ENCODE results near the gene RRN3. TPM values are rescaled to one million over a fixed set of nuclear protein-coding genes. Genes with fewer than 3 reads are reported as not detected.
A peak's percentile ranks its signal among the peaks of the same experiment; 100 is the strongest.
"Not testable (repeated sequence)": the region's sequence is repeated elsewhere in the genome, so short reads cannot be mapped to it uniquely, and the experiment has no call there.

RRN3 gene
- total RNA-seq, 2 experiments from 2014 or later = 29.6 to 32.4 TPM

DNA sequence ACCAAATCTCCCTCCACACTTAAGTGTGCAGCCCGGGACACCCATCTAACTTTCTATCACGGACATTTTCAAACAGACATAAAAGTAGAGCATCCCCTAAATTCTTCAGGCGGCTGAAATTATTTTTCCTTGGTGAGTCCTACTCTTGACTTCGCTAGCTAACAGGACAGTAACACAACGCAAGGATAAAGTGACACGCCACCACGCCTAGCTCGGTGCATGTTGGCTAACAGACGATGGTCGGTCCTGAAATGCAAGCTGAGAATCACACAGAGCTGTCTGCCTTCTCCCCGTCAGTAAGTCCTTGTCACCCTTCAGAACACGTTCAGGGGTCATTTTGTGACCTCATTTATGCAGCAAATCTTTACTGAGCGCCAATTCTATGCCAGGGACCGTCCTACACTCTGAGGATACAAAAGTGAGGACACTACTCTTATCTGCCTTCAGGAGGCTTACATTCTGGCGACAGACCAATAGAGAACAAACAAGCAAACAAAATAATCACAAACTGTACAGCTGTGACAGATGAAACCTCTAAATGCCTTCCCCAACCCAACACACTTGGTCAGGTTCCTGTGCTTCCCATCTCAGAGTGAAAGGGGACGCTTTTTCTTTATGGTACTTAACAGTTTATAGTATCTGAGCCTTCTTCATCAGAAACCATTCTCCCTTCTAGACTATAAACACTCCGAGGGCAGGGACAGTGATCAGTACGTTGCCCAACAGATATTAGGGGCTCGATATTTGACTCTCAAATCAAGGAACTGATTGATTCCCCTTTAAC is 39.5 kb downstream of the RRN3 start:
- CTCF ChIA-PET = no interaction called here
- H3K9me3 Mint-ChIP-seq = no peaks in the 10 kb centered on the region
- no peak for DNase-seq
- H3K36me3 Mint-ChIP-seq (ENCODE audit: low read depth) = peaks cover 7% of the 10 kb centered on the region
- peak overlapping the region; percentile 82 for H3K4me3 Mint-ChIP-seq
- no peaks in the 10 kb centered on the region for H3K27me3 Mint-ChIP-seq (ENCODE audit: low read depth)
- H3K27ac Mint-ChIP-seq = no peak overlapping the region
- intact Hi-C loops (cut with micrococcal nuclease) = loop anchor here (5.0 kb wide), 1 partner anchor 42 kb away; no protein-coding TSS in a partner anchor
- peaks cover 19% of the 10 kb centered on the region for H3K4me1 Mint-ChIP-seq (ENCODE audit: low read depth)

DNA sequence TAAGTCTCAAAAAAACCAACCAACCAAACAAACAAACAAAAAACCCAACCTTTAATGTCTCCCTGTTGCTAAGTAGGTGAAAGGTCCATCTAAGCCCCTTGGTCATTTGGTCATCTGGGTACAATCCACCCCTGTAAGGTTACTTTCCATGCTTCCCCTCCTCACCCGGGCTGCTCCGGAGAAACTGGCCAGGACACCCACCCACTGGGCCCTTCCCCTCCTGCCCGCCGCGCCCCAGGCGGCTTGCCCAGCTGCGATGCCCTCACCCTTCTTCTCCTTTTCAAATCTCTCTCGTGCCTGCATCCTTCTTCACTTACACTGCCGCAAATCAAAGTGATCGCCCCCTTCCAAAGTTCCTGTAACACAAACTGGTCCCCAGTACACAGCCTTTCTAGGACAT is 40.2 kb downstream of the RRN3 start:
- intact Hi-C loops (cut with micrococcal nuclease) = no loop called here
- CTCF ChIA-PET = no interaction called here
- H3K27ac Mint-ChIP-seq = no peak overlapping the region
- H3K36me3 Mint-ChIP-seq (ENCODE audit: low read depth) = peaks cover 1% of the 10 kb centered on the region
- no peaks in the 10 kb centered on the region for H3K27me3 Mint-ChIP-seq (ENCODE audit: low read depth)
- H3K4me1 Mint-ChIP-seq (ENCODE audit: low read depth) = peaks cover 20% of the 10 kb centered on the region
- no peaks in the 10 kb centered on the region for H3K9me3 Mint-ChIP-seq
- H3K4me3 Mint-ChIP-seq = no peak overlapping the region
- no peak for DNase-seq

DNA sequence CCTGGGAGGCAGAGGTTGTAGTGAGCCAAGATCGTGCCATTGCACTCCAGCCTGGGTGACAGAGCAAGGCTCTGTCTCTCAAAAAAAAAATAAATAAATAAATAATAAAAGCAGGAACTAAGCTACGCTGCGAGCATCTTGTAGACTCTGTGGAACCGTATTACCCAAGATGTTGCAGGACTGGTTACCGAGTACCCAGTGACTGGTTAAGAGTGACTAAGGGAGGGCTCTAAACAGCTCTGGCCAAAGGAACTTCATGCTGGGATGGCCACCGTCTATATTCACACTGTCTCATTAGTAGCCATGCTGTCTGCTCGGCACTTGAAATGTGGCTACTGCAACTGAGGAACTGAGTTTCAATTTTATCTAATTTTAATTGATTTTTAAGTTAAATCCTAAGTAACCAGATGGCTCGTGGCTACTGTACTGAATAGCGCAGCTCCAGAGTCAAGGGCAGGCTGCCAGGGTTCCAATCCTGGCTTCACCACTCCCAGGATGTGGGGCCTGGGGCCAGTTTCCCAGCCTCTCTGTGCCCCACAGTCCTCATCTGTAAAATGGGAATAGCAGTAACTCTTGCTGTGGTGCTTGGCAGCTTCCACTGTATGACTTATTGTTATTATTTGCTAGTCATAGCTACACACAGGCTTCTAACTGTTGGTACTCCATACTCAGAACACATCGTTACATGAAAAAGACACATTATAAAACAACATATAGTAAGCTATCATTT is 41.2 kb downstream of the RRN3 start:
- CTCF ChIA-PET = no interaction called here
- intact Hi-C loops (cut with micrococcal nuclease) = no loop called here
- H3K27ac Mint-ChIP-seq = no peak overlapping the region

DNA sequence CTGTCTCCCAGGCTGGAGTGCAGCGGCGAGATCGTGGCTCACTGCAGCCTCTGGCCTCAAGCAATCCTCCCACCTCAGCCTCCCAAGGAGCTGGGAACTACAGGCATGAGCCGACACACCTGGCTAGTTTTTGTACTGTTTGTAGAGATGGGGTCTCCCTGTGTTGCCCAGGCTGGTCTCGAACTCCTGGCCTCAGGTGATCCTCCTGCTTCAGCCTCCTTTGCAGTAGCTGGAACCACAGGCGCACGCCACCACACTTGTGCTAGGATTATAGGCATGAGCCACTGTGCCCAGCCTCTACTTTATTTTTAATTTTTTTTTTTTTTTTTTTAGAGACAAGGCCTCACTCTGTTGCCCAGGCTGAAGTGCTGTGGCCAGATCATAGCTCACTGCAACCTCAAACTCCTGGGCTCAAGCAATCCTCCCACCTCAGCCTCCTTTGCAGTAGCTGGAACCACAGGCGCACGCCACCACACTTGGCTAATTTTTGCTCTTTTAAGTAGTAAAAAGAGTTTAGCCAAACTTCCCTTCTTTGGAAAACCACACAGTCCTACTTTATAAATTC is 42.6 kb downstream of the RRN3 start:
- Mint-ChIP-seq H3K4me3 (no peak overlapping the region), H3K36me3 (ENCODE audit: low read depth) (peaks cover 3% of the 10 kb centered on the region), H3K4me1 (ENCODE audit: low read depth) (peaks cover 20% of the 10 kb centered on the region), H3K27ac (no peak overlapping the region), H3K27me3 (ENCODE audit: low read depth) (no peaks in the 10 kb centered on the region), H3K9me3 (no peaks in the 10 kb centered on the region)
- DNase-seq = no peak
- CTCF ChIA-PET = no interaction called here
- intact Hi-C loops (cut with micrococcal nuclease) = no loop called here

More for the DNA sequence above, 41.2 kb downstream of the RRN3 start:
- Mint-ChIP-seq H3K27me3 (ENCODE audit: low read depth) (no peaks in the 10 kb centered on the region), H3K9me3 (no peaks in the 10 kb centered on the region), H3K4me3 (no peak overlapping the region), H3K4me1 (ENCODE audit: low read depth) (peaks cover 20% of the 10 kb centered on the region), H3K36me3 (ENCODE audit: low read depth) (no peaks in the 10 kb centered on the region)
- DNase-seq = no peak

DNA sequence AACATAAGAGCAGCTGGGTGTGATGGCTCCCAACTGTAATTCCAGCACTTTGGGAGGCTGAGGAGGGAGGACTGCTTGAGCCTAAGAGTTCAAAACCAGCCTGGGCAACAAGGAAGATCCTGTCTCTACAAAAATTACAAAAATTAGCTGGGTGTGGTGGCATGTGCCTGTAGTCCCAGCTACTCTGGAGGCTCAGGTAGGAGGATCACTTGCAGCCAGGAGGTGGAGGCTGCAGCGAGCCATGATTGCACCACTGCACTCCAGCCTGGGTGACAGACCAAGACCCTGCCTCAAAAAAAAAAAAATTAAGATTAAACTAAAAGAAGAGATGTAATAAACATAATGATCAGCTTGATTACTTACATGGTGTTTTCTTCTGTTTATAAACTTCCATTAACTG is 43.6 kb downstream of the RRN3 start:
- H3K27me3 Mint-ChIP-seq (ENCODE audit: low read depth); H3K36me3 Mint-ChIP-seq (ENCODE audit: low read depth); H3K27ac Mint-ChIP-seq; H3K4me3 Mint-ChIP-seq; CTCF ChIA-PET; intact Hi-C loops (cut with micrococcal nuclease); DNase-seq; H3K9me3 Mint-ChIP-seq: not testable (repeated sequence)
- H3K4me1 Mint-ChIP-seq (ENCODE audit: low read depth) = peaks cover 18% of the 10 kb centered on the region

DNA sequence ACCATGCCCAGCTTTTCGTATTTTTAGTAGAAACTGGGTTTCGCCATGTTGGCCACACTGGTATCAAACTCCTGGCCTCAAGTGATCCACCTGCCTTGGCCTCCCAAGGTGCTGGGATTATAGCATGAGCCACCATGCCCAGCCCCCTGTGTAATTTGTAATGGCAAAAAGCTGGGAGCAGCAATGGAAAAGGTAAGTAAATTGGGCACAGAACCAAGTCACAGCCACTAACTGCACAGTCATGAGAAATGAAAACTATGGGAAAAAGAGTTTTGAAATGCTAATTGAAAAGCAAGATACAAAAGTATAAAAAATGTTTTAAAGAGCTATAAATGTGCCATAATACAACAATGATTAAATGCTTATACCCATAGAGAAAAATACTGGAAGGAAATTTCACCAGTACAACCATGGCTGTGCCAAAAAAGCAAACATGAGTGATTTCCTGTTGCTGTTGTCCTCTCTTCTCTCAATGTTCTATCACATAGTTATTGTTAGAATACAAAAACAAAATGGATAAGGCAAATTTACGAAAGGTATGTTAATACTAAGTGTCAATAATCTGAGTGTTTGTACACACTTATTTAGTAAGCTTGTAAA is 44.4 kb downstream of the RRN3 start:
- Mint-ChIP-seq H3K9me3 (no peaks in the 10 kb centered on the region), H3K27ac (no peak overlapping the region), H3K4me3 (no peak overlapping the region), H3K36me3 (ENCODE audit: low read depth) (peaks cover 3% of the 10 kb centered on the region), H3K27me3 (ENCODE audit: low read depth) (no peaks in the 10 kb centered on the region), H3K4me1 (ENCODE audit: low read depth) (peaks cover 14% of the 10 kb centered on the region)
- DNase-seq = no peak
- intact Hi-C loops (cut with micrococcal nuclease) = no loop called here
- CTCF ChIA-PET = no interaction called here

DNA sequence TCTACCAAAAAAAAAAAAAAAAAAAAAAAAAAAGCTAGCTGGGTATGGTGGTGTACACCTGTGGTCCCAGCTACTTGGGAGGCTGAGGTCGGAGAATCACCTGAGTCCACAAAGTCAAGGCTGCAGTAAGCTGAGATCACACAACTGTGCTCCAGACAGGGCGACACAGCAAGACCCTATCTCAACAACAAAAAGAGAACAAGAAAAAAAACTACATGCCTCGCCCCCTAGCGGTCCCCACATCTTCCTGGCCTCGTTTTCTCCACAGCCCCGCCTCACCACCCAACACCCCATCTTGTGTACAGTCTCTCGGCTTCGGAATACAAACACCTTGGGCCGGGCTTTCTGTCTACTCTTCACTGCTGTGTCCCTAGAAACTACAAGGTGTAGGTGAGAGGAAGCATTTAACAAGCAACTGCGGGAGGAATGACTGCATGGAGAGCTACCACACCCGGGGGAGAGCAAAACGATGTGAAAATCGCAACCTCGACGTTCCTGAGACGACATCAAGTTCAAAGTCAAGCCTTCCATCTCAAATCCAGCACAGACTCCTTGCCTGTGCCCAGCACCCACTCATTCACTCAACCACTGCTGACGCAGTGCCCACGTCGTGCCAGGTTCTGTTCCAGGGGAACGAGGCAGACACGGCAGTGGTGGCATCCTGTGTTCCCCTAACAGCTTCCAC is 47.2 kb downstream of the RRN3 start:
- CTCF ChIA-PET = no interaction called here
- intact Hi-C loops (cut with micrococcal nuclease) = no loop called here
- H3K27me3 Mint-ChIP-seq (ENCODE audit: low read depth) = no peaks in the 10 kb centered on the region
- DNase-seq = no peak
- H3K9me3 Mint-ChIP-seq = no peaks in the 10 kb centered on the region
- H3K4me3 Mint-ChIP-seq = no peak overlapping the region
- H3K27ac Mint-ChIP-seq = no peak overlapping the region
- peaks cover 4% of the 10 kb centered on the region for H3K36me3 Mint-ChIP-seq (ENCODE audit: low read depth)
- H3K4me1 Mint-ChIP-seq (ENCODE audit: low read depth) = peaks cover 3% of the 10 kb centered on the region

DNA sequence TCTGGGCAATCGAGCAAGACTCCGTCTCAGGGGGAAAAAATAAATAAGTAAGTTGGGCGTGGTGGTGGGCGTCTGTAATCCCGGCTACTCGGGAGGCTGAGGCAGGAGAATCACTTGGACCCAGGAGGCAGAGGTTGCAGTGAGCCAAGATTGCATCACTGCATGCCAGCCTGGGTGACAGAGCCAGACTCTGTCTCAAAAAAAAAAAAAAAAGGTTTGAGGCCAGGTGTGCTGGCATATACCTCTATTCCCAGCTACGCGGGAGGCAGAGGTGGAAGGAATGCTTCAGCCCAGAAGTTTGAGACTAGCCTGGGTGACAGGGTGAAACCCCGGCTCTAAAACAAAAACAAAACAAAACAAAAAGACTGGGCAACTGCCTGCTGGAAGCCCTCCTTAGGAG is 48.8 kb downstream of the RRN3 start:
- DNase-seq; H3K36me3 Mint-ChIP-seq (ENCODE audit: low read depth); H3K4me3 Mint-ChIP-seq; intact Hi-C loops (cut with micrococcal nuclease); H3K27ac Mint-ChIP-seq; H3K9me3 Mint-ChIP-seq; H3K27me3 Mint-ChIP-seq (ENCODE audit: low read depth); H3K4me1 Mint-ChIP-seq (ENCODE audit: low read depth); CTCF ChIA-PET: not testable (repeated sequence)

DNA sequence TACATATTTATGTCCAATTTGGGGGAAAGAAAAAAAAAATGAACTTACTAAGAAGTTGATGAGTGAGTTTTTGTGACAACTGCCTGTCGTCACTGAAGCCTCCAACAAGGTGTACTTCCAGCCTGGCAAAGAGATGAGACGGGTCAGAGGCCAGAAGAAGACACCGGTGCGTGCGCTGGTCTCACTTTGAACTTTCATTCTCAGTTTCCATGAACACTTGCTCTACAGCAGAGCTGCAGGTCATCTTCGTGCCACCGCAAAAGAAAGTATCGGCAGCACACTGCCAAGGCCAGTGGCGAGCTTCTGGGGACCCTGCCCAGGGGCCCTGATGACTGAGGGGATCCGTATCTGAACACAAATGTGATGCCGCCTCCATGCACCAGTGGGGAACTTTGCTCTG is 49.8 kb downstream of the RRN3 start:
- no peak for DNase-seq
- intact Hi-C loops (cut with micrococcal nuclease) = no loop called here
- Mint-ChIP-seq H3K9me3 (no peaks in the 10 kb centered on the region), H3K27me3 (ENCODE audit: low read depth) (no peaks in the 10 kb centered on the region), H3K4me3 (no peak overlapping the region), H3K36me3 (ENCODE audit: low read depth) (peaks cover 10% of the 10 kb centered on the region), H3K27ac (no peak overlapping the region), H3K4me1 (ENCODE audit: low read depth) (no peaks in the 10 kb centered on the region)
- CTCF ChIA-PET = interaction anchor here (1.3 kb wide), 1 partner anchor 18 kb away, joined by 3 read pairs; no protein-coding TSS in a partner anchor

DNA sequence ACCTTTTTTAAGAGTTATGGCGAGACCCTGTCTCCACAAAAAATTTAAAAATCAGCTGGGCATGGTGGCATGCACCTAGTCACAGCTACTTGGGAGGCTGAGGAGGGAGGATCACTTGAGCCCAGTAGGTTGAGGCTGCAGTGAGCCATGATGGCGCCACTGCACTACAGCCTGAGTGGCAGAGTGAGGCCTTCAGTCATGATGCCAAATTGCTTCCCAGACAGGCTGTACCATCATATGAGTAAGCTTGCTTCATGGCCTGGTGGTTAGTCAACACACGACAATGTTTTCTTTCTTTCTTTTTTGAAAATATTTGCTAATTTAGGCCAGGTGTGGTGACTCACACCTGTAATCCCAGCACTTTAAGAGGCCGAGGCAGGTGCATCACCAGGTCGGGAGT is 50.7 kb downstream of the RRN3 start:
- Mint-ChIP-seq H3K9me3 (no peaks in the 10 kb centered on the region), H3K27ac (no peak overlapping the region), H3K4me3 (no peak overlapping the region), H3K36me3 (ENCODE audit: low read depth) (peaks cover 14% of the 10 kb centered on the region), H3K27me3 (ENCODE audit: low read depth) (no peaks in the 10 kb centered on the region), H3K4me1 (ENCODE audit: low read depth) (no peaks in the 10 kb centered on the region)
- CTCF ChIA-PET = interaction anchor here (1.3 kb wide), 1 partner anchor 19 kb away, joined by 3 read pairs; no protein-coding TSS in a partner anchor
- intact Hi-C loops (cut with micrococcal nuclease) = no loop called here
- no peak for DNase-seq

DNA sequence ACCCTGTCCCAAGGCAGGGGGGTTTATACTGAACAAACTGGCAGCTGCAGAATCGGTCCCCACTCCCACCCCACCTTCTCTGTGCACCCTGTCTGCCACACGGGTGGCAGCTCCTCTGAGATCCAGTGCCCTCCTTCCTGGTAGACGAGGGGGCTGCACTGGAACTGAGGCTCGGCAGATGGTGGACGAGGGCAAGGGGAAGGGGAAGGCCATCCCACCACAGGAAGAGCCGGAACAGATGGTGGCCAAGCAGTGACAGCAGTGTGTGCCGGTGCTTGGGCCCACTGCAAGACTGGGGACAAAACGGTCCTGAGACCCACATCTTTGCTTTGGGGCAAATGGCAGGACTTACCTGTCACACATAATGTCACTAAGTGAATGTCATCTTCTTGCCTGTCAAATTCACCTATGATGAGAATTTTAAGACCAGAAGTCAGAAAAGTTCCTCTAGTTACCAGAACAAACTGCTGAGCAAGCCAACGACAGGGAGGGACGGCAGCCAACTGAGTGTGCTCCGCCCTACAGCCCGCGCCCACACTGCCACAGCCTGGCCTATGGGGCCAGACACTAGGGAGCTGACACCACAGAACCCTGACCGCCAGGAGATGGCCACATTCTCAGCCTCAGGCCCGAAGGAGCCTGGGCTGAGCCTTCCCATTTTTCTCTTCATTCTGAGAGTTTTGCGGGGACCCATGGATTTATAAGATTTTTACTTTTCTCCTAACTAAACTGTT is 52.6 kb downstream of the RRN3 start:
- H3K36me3 Mint-ChIP-seq (ENCODE audit: low read depth) = peaks cover 15% of the 10 kb centered on the region
- H3K9me3 Mint-ChIP-seq = no peaks in the 10 kb centered on the region
- no peak overlapping the region for H3K4me3 Mint-ChIP-seq
- no peaks in the 10 kb centered on the region for H3K4me1 Mint-ChIP-seq (ENCODE audit: low read depth)
- H3K27me3 Mint-ChIP-seq (ENCODE audit: low read depth) = no peaks in the 10 kb centered on the region
- DNase-seq = no peak
- no peak overlapping the region for H3K27ac Mint-ChIP-seq
- CTCF ChIA-PET = no interaction called here
- intact Hi-C loops (cut with micrococcal nuclease) = no loop called here

DNA sequence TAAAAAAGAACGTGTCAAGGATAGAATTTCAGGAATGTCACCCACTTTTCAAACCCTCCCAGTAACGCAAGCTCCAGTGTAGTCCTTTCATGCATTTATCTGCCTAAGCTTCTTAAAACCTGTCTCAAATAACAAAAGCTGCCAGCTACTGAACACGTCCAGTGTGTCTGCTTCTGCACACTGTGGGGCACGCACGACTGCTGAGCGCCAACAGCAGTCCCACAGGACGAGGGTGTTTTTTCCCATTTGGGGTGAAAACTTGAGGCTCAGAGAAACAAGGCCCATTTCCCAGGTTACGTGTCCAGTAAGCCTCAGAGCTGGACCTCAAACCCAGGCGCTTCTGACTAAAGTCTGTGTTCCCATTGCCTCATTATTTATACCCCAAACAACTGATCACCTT is 55.4 kb downstream of the RRN3 start:
- no peaks in the 10 kb centered on the region for H3K27me3 Mint-ChIP-seq (ENCODE audit: low read depth)
- intact Hi-C loops (cut with micrococcal nuclease) = no loop called here
- H3K4me1 Mint-ChIP-seq (ENCODE audit: low read depth) = no peaks in the 10 kb centered on the region
- no peak overlapping the region for H3K27ac Mint-ChIP-seq
- H3K4me3 Mint-ChIP-seq = no peak overlapping the region
- no peaks in the 10 kb centered on the region for H3K9me3 Mint-ChIP-seq
- CTCF ChIA-PET = no interaction called here
- DNase-seq = no peak
- peaks cover 18% of the 10 kb centered on the region for H3K36me3 Mint-ChIP-seq (ENCODE audit: low read depth)
